HL-60 (cell line): ENCODE data around the gene MAGI2.

Source experiments
- DNase-seq, 2 experiments: peaks; one replicate each; pipeline ENCODE4 v3.0.0-alpha.2; 2010 to 2020; ENCODE audit warnings: low read depth in 1 of 2, low spot score in 1 of 2
- H3K27ac ChIP-seq: fragments of 250-450 bp; sonication (Bioruptor Pico); replicated peaks from 2 replicates; pipeline ENCODE4 v1.5.1; 2020; ENCODE audit warnings: mild to moderate bottlenecking, moderate library complexity
- H3K27me3 ChIP-seq: fragments of 250-450 bp; sonication (Bioruptor Pico); 2 replicates; pipeline ENCODE4 v1.5.1; 2021; ENCODE audit warnings: mild to moderate bottlenecking, moderate library complexity; ENCODE audit not compliant: insufficient read depth, poor library complexity, severe bottlenecking
- H3K4me3 ChIP-seq: replicated peaks from 2 replicates; pipeline ENCODE4 v1.5.1; 2011; ENCODE audit warnings: mild to moderate bottlenecking, control low read depth, low read length; ENCODE audit not compliant: insufficient read depth
- GABPA ChIP-seq: IDR thresholded peaks from 2 replicates; pipeline ENCODE4 v1.6.1; 2012; ENCODE audit warnings: low read depth
- POLR2AphosphoS5 ChIP-seq: IDR thresholded peaks from 2 replicates; pipeline ENCODE4 v1.6.1; 2012; ENCODE audit warnings: low read depth
- REST ChIP-seq: IDR thresholded peaks from 2 replicates; pipeline ENCODE4 v1.6.1; 2012; ENCODE audit warnings: low read depth; ENCODE audit not compliant: insufficient replicate concordance
- SPI1 ChIP-seq: IDR thresholded peaks from 2 replicates; pipeline ENCODE4 v1.6.1; 2012; ENCODE audit warnings: low read depth, mild to moderate bottlenecking, borderline replicate concordance
- TF ChIP-seq, protein P1 (sequence below): IDR thresholded peaks from one replicate; pipeline ENCODE4 v1.5.1; 2011; ENCODE audit warnings: low read length, control low read depth, inconsistent platforms; ENCODE audit not compliant: insufficient read depth

The MAGI2 gene

DNA sequence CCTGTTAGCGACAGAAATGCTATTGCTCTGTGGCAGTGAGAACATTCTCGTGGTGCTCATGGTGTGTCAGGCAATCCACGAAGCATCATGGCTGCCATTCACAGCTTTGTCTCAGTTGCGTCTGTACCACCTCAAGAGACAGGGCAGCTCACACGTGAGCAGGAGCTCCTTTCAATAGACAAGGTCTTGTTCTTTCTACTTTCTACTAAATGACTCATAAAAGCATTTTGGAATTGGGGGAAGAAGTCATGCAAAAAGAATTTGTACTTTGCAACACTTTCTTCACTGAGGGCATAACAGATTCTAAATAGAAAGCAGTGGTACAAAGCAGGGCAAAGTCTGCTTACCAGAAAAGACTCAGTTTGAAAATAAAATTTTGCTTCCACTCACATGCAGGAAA is 1016.3 kb downstream of the MAGI2 start:
- DNase-seq: no peak
- H3K27me3 ChIP-seq: no peaks in the 10 kb centered on the region
- TF ChIP-seq REST: no peak
- TF ChIP-seq GABPA: no peak
- no peak for TF ChIP-seq POLR2AphosphoS5
- TF ChIP-seq, protein P1, sequence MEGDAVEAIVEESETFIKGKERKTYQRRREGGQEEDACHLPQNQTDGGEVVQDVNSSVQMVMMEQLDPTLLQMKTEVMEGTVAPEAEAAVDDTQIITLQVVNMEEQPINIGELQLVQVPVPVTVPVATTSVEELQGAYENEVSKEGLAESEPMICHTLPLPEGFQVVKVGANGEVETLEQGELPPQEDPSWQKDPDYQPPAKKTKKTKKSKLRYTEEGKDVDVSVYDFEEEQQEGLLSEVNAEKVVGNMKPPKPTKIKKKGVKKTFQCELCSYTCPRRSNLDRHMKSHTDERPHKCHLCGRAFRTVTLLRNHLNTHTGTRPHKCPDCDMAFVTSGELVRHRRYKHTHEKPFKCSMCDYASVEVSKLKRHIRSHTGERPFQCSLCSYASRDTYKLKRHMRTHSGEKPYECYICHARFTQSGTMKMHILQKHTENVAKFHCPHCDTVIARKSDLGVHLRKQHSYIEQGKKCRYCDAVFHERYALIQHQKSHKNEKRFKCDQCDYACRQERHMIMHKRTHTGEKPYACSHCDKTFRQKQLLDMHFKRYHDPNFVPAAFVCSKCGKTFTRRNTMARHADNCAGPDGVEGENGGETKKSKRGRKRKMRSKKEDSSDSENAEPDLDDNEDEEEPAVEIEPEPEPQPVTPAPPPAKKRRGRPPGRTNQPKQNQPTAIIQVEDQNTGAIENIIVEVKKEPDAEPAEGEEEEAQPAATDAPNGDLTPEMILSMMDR: no peak
- TF ChIP-seq SPI1: no peak
- H3K4me3 ChIP-seq: no peak overlapping the region
- no peak overlapping the region for H3K27ac ChIP-seq

DNA sequence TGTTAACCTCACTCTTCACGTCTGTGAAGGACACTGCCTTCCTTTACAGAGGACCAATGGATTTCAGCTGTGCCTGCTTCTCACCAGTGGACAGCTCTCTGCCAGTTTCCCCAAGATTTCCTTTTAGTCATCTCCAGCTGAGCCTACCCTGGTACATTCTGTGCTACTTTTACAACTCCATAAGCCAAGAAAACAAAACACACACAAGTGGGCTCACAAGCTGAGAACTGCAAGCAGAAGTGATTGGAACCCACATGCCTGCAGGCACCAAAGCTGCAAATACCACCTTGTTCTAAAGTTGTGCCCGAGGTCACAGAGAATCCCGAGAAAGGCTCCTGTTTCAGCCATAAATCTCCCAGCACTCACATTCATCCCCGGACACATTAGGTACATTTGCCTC is 1018.1 kb downstream of the MAGI2 start:
- H3K4me3 ChIP-seq: no peak overlapping the region
- no peaks in the 10 kb centered on the region for H3K27me3 ChIP-seq
- DNase-seq: no peak
- TF ChIP-seq POLR2AphosphoS5 (no peak), REST (no peak), GABPA (no peak), SPI1 (no peak)
- TF ChIP-seq, protein P1: no peak
- no peak overlapping the region for H3K27ac ChIP-seq

- Histone ChIP-seq H3K27me3 (no peaks in the 10 kb centered on the region), H3K4me3 (no peak overlapping the region), H3K27ac (no peak overlapping the region)
- TF ChIP-seq POLR2AphosphoS5: no peak
- no peak for DNase-seq
Observed at GRCh38 chr7:78434281-78434680, 1019.2 kb downstream of the MAGI2 start.

- no peaks in the 10 kb centered on the region for H3K27me3 ChIP-seq
- H3K4me3 ChIP-seq: no peak overlapping the region
- no peak for DNase-seq
- no peak for TF ChIP-seq REST
- TF ChIP-seq, protein P1: no peak
- no peak for TF ChIP-seq POLR2AphosphoS5
- TF ChIP-seq GABPA: no peak
- H3K27ac ChIP-seq: no peak overlapping the region
Observed at GRCh38 chr7:78433421-78433820, 1020.0 kb downstream of the MAGI2 start.
